Lung (tissue), 12 donors: Measurements from ENCODE around the gene KRT80. TPM values are rescaled to one million over a fixed set of nuclear protein-coding genes. Genes with fewer than 3 reads are reported as not detected.

ENCODE experiments used
- ATAC-seq: fragments of 200-7000 bp; cut with Tn5 transposase; one replicate; pipeline ENCODE4 v1.9.1; 2020; ENCODE audit warnings: moderate number of reproducible peaks; ENCODE audit not compliant: insufficient read depth, low FRiP score
- DNase-seq, 3 donors: peaks; one replicate each; pipeline ENCODE4 v3.0.0-alpha.2; 2013 to 2017
- H3K27ac ChIP-seq, 2 donors: one replicate each; pipeline ENCODE4 v1.5.1; 2013; ENCODE audit warnings: mild to moderate bottlenecking in 2 of 2, moderate library complexity in 2 of 2, control low read depth in 1 of 2, inconsistent platforms in 1 of 2, low read depth in 1 of 2, low read length in 1 of 2
- H3K27me3 ChIP-seq, 3 donors: one replicate each; pipeline ENCODE4 v1.5.1; 2013; ENCODE audit warnings: low read length in 2 of 3; ENCODE audit not compliant: control insufficient read depth in 3 of 3, insufficient read depth in 3 of 3
- H3K36me3 ChIP-seq, 4 donors: one replicate each; pipeline ENCODE4 v1.5.1; 2013; ENCODE audit warnings: low read length in 4 of 4, mild to moderate bottlenecking in 1 of 4, moderate library complexity in 1 of 4; ENCODE audit not compliant: control insufficient read depth in 4 of 4, insufficient read depth in 4 of 4
- H3K4me1 ChIP-seq, 5 donors: one replicate each; pipeline ENCODE4 v1.5.1; 2013; ENCODE audit warnings: low read length in 5 of 5, mild to moderate bottlenecking in 2 of 5, moderate library complexity in 1 of 5; ENCODE audit not compliant: control insufficient read depth in 5 of 5, insufficient read depth in 5 of 5
- H3K4me3 ChIP-seq: one replicate; pipeline ENCODE4 v1.5.1; 2013; ENCODE audit warnings: mild to moderate bottlenecking, control low read depth, moderate library complexity
- H3K9ac ChIP-seq, 2 donors: one replicate each; pipeline ENCODE4 v1.5.1; 2013; ENCODE audit warnings: low read length in 2 of 2, control low read depth in 1 of 2; ENCODE audit not compliant: insufficient read depth in 1 of 2
- H3K9me3 ChIP-seq, 4 donors: one replicate each; pipeline ENCODE4 v1.5.1; 2013; ENCODE audit warnings: low read length in 3 of 4, mild to moderate bottlenecking in 1 of 4, moderate library complexity in 1 of 4; ENCODE audit not compliant: control insufficient read depth in 4 of 4, insufficient read depth in 3 of 4
- WGBS, 2 donors: extraction: QIAGEN DNeasy Blood & Tissue Kit; methylation state at CpG; one replicate each; pipeline ENCODE4 v1.1.7; 2013; 5-methylcytosine and 5-hydroxymethylcytosine counted together
- polyA plus RNA-seq, 2 donors: library from polyadenylated mRNA; stranded (reverse); fragments of 200-250 nt; gene quantifications; one replicate each; pipeline ENCODE4 v1.2.1, GENCODE V29; 2013
- total RNA-seq, 2 donors: library from RNA; depleted of rRNA in 1 of 2; stranded (reverse); fragments of >200 nt in 1 of 2; gene quantifications; one replicate each; pipeline ENCODE4 v1.2.1, GENCODE V29; 2014 to 2021
- TF ChIP-seq, protein P1 (sequence below): IDR thresholded peaks from 2 replicates; pipeline ENCODE4 v1.5.1; 2012; ENCODE audit warnings: mild to moderate bottlenecking; ENCODE audit errors: control extremely low read depth, extremely low read depth
- donor health status: control.
- donor health status: control.
- donor health status: Bipolar disorder and iron deficiency.
- donor health status: healthy.
- donor health status: DM: yes; HTN: yes; CAD: no.

Gene KRT80
- total and polyA plus RNA-seq, 4 donors: 1.8 to 15.5 (median 8.6) TPM

DNA sequence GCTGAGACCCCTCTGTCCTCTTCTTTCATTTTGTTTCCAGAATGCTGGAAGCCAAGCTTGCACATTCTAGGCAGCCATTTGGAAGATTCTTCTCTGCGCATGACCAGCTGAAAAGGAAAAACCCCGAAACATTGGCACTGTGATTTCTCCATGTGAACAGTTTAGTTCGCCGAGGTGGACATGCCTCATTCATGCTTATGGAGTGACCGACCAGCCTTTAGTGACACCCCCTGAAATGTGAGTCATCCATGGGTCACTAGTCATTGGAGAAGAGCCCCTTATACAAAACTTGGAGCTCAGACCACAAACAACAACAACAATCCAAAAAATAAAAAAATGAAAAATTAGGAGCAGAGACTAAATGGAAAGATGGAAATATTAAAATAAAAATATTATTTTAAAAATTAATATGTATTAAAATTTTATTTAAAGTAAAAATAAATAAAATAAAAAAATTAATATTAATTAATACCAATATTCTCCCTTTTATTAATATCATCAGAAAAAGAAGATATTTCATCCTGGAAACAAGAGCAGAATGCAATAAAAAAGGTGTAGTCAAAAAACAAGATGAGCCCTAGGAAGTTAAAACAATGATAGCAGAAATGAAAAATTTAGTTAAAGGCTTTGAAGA is 31.7 kb upstream of the KRT80 start:
- 94 to 96% methylated on average over 5 of the region's 5 CpGs for WGBS, 2 donors

DNA sequence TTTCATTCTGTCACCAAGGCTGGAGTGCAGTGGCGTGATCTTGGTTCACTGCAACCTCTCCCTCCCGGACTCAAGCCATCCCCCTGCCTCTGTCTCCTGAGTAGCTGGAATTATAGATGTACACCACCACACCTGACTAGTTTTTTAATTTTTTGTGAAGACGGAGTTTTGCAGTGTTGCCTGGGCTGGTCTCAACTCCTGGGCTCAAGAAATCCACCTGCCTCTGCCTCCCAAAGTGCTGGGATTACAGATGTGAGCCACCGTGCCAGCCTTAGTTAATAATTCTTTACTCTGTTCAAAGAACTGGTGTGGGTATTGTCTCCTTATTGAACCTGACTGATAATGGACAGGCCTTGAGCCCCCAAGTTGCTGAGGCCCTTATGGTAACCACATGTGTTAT is 30.9 kb upstream of the KRT80 start:
- H3K4me3 ChIP-seq: no peak overlapping the region
- no peak overlapping the region for H3K9ac ChIP-seq
- TF ChIP-seq, protein P1, sequence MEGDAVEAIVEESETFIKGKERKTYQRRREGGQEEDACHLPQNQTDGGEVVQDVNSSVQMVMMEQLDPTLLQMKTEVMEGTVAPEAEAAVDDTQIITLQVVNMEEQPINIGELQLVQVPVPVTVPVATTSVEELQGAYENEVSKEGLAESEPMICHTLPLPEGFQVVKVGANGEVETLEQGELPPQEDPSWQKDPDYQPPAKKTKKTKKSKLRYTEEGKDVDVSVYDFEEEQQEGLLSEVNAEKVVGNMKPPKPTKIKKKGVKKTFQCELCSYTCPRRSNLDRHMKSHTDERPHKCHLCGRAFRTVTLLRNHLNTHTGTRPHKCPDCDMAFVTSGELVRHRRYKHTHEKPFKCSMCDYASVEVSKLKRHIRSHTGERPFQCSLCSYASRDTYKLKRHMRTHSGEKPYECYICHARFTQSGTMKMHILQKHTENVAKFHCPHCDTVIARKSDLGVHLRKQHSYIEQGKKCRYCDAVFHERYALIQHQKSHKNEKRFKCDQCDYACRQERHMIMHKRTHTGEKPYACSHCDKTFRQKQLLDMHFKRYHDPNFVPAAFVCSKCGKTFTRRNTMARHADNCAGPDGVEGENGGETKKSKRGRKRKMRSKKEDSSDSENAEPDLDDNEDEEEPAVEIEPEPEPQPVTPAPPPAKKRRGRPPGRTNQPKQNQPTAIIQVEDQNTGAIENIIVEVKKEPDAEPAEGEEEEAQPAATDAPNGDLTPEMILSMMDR: no peak
- DNase-seq: no peak
- peaks cover 0 to 9% (median 0%) of the 10 kb centered on the region in 5 donors for H3K4me1 ChIP-seq
- ATAC-seq: no peak
- 90 to 94% methylated on average over 4 of the region's 4 CpGs for WGBS, 2 donors
- H3K9me3 ChIP-seq: peaks cover 0 to 2% (median 0%) of the 10 kb centered on the region in 4 donors
- H3K27me3 ChIP-seq: peaks cover 0 to 2% (median 0%) of the 10 kb centered on the region in 3 donors
- H3K27ac ChIP-seq: no peak overlapping the region
- no peaks in the 10 kb centered on the region for H3K36me3 ChIP-seq

More for the DNA sequence above, 31.7 kb upstream of the KRT80 start:
- no peak overlapping the region for H3K27ac ChIP-seq
- no peaks in the 10 kb centered on the region for H3K36me3 ChIP-seq
- TF ChIP-seq, protein P1: no peak
- DNase-seq (no peak), ATAC-seq (no peak)
- H3K27me3 ChIP-seq: peaks cover 0 to 2% (median 0%) of the 10 kb centered on the region in 3 donors
- H3K4me1 ChIP-seq: peaks cover 0 to 6% (median 0%) of the 10 kb centered on the region in 5 donors
- peaks cover 0 to 2% (median 0%) of the 10 kb centered on the region in 4 donors for H3K9me3 ChIP-seq
- no peak overlapping the region for H3K4me3 ChIP-seq
- H3K9ac ChIP-seq: no peak overlapping the region

DNA sequence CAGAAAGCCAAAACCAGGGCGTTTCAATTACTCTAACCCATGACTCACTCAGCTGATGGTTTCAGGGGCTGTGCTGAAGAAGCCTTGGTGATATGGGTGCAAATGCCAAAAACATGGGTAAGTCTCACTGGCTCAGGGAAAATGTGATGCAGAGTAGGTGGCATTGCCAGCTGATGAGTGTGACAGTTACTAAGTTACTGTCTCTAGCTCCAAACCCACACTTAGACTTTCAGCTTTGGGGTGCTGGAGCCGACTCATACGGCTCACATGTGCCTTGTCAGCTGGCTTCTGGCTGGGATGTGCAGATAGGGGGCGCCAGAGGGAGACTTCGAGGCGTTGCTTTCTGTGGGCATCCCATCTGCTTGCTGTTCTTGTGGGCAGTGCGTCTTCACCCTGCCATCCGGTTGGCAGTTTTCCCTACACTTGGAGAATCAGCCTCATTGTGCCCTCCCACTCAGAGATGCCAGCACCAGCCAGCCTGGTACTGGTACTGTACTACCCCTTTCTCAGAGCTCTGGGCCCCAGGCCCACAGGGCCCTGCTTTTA is 30.2 kb upstream of the KRT80 start:
- Histone ChIP-seq H3K27me3 (peaks cover 0 to 2% (median 0%) of the 10 kb centered on the region in 3 donors), H3K36me3 (no peaks in the 10 kb centered on the region), H3K4me1 (peaks cover 0 to 11% (median 3%) of the 10 kb centered on the region in 5 donors), H3K4me3 (no peak overlapping the region), H3K9ac (no peak overlapping the region), H3K27ac (no peak overlapping the region), H3K9me3 (peaks cover 0 to 2% (median 0%) of the 10 kb centered on the region in 4 donors)
- ATAC-seq: no peak
- DNase-seq: peak in 1 of 3 donors; percentile 40
- 21 to 23% methylated on average over 8 of the region's 8 CpGs for WGBS, 2 donors
- TF ChIP-seq, protein P1: peak; percentile 8
